ENCODE measurements around the gene KCNQ2. TPM values are rescaled to one million over a fixed set of nuclear protein-coding genes. Genes with fewer than 3 reads are reported as not detected.

The KCNQ2 gene
- total RNA-seq, 4 donors from 2014 or later, result not detected

DNA sequence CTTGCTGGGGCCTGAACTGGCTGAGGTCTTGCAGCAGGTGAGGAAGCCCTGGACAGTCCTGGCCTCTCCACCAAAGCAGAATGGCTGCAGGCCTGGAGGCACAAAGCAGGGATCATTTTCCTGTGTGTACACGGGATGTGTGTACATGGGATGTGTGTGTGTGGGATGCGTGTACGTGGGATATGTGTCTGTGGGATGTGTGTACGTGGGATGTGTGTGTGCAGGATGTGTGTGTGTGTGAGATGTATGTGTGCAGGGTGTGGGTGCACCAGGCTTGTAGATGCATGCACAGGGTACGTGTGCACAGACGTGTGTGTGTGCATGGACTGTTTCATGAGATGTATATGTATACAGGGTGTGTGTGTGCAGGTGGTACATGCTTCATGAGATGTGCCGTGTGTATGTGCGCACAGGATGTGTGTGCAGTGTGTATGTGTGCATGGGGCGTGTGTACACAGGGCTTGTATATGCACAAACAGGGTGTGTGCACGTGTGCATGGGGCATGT lies 103.4 kb downstream of the KCNQ2 start:
- TF ChIP-seq, protein P1, sequence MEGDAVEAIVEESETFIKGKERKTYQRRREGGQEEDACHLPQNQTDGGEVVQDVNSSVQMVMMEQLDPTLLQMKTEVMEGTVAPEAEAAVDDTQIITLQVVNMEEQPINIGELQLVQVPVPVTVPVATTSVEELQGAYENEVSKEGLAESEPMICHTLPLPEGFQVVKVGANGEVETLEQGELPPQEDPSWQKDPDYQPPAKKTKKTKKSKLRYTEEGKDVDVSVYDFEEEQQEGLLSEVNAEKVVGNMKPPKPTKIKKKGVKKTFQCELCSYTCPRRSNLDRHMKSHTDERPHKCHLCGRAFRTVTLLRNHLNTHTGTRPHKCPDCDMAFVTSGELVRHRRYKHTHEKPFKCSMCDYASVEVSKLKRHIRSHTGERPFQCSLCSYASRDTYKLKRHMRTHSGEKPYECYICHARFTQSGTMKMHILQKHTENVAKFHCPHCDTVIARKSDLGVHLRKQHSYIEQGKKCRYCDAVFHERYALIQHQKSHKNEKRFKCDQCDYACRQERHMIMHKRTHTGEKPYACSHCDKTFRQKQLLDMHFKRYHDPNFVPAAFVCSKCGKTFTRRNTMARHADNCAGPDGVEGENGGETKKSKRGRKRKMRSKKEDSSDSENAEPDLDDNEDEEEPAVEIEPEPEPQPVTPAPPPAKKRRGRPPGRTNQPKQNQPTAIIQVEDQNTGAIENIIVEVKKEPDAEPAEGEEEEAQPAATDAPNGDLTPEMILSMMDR (IDR thresholded peaks at IDR 0.05; ENCODE audit: low read depth), result no peak

DNA sequence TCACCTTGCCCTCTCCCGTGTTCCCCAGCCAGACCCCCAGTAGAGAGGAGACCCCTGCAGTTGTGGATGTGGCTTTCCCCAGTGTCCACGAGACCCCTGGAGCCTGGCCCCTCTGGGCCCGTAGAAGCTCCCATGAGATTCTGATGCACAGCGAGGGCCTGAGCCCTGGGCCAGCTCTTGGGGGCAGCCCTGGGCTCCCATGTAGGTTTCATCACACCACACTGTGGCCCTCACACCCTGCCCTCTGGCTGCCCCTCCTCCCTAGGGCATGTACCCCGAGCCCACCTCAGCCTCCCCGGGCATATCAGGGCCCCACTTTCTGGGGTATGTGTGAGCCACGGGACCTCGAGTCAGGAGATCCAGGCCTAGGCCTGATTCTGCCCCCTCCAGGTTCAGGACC lies 104.3 kb downstream of the KCNQ2 start:
- TF ChIP-seq, protein P1 (IDR thresholded peaks at IDR 0.05; ENCODE audit: low read depth), result no peak

DNA sequence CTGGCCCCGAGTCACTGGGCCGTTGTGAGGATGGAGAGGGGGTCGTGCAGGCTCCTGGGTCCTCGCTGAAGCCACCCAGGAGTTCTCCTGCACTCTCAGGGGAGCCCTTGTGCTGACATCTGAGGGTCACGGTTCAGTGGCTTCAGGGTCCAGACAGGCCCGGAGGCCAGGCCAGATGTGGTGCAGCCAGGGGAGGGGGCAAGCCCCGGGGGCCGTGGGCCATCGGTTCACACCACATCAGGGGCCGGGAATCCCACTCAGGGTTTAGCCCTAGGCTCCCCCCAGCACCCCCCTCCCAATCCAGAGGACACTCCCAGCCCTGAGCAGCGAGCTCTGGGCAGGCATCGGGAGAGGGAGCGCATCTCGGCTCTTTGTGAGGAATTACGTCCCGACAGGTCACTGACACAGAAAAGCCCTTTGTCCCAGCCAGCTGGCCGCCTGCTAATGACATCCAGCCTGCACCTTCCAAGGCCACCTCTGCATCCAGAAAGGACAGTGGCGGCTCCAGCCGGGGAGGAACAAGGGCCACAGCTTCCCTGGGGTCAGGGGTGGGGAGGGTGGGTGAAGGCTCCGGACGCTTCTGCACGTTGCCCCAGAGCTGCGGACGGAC lies 104.9 kb downstream of the KCNQ2 start:
- TF ChIP-seq, protein P1 (IDR thresholded peaks at IDR 0.05; ENCODE audit: low read depth), result no peak

DNA sequence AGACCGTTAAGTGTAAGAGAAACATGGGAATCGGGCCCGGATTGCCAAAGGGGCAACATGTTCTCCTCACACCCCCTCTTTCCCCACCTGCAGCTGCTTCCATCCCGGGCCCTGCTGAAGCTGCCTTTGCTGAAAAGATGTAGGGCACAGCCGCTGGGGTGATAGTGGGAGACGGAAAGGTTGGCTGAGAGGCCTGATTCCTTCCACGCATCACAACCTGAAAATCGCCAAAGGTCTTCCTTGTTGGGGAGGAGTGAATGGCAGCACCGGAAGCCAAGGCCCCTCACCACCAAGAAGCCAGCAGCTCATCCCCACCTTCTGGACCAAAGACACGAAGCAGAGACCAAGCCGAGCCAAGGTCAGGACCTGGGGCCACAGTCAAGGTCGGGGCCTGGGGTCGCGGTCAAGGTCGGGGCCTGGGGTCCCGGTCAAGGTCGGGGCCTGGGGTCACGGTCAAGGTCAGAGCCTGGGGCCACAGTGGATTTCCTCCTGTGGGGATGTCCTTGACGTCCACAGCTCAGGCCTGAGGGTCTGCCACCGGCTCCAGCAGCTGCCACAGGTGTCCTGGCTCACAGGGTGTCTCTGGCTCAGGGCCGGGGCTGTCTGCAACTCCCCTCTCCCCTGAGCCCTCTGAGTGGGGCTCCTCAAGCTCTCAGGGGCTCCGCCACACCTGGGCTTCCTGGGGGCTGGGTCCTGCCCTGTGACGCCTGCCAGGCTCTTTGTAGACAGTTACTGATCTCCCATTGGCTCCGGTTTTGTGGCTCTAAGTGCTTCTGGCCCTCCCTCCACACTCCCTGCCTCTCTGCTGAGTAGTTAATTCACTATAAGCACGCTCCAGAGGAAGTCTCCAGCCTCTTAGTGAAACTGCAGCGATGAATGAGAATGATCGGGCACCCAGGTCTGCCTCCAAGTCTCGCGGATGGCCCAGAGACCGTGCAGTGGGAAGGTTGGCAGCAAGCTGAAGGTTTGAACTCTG lies 105.8 kb downstream of the KCNQ2 start:
- TF ChIP-seq, protein P1 (IDR thresholded peaks at IDR 0.05; ENCODE audit: low read depth), result no peak

DNA sequence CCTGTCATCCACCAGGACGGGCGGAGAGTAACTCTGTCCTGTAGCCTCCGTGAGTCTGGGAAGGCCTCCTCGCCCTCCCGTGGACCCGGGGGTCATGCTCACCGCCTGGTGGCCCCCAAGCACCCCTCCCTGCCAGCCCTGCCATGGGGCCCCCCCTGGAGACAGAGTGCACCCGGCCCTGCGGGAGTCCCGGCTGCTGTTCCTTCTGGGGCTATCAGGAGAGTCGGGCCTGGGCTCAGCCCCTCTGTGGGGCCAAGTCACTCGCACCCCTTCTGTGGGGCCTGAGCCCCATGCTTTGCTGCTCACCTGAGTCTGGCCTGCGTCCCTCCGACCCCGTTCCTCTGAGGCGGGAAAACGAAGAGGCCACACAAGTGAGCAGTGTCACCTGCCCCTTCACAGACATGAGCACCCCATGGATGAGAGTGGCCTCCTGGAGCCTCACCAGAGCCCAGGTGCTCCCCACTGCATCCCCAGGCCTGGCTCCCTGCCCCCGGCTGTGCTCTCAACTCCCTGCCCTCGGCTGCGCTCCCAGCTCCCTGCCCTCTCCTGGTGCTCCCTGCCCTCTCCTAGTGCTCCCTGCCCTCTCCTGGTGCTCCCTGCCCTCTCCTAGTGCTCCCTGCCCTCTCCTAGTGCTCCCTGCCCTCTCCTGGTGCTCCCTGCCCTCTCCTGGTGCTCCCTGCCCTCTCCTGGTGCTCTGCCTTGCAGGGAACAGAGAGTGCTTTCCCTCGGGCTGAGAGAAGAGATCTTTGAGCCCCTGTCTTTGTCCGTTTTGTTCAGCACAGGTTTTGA lies 106.7 kb downstream of the KCNQ2 start:
- TF ChIP-seq, protein P1 (IDR thresholded peaks at IDR 0.05; ENCODE audit: low read depth), result no peak

DNA sequence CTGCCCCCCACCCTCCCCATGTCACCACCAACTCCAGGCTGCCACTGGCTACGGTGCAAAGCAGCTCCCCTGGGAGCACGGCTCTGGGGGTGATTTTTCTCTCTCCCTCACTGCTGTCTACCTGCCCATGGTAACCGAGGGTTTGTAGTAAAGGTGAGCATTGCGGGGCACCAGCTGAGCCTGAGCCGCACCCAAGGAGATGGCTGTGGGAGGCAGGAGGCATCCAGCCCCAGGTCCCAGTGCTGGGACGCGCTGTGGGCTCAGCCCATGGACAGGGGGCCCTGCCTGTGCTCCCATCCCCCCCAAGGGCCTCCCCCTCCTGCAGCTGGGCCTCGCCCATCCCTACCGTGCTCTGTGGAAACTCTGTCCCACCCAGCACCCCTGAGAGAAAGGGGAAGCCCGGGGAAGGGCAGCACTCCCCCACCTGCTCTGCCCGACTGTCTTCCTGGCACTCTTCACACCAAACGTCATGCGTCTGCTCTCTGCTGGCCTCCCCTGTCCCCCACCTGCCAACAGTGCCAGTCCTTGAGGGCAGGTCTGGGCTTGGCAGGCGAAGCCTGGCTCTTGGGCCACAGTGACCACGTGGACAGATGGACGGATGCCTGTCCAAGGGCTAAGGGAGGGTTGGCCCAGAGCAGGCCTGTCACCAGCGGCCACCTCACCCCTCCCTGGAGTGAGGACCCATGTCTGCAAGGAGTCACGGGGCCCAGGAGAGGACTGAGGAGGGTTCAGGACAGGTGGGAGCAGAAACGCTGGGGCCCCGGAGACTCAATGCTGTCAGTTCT lies 107.5 kb downstream of the KCNQ2 start:
- TF ChIP-seq, protein P1 (IDR thresholded peaks at IDR 0.05; ENCODE audit: low read depth), result no peak

Data from subcutaneous adipose tissue (tissue), 4 donors.